Esophagus squamous epithelium (tissue), 5 donors: Measurements from ENCODE around the gene CMC2. TPM values are rescaled to one million over a fixed set of nuclear protein-coding genes. Genes with fewer than 3 reads are reported as not detected.

Experiments
- DNase-seq: peaks from one replicate; lab custom pipeline; 2025; lab: John Stamatoyannopoulos, UW
- H3K27ac ChIP-seq, 4 donors: fragments of 200-600 bp; sonication (generic); one replicate each; pipeline ENCODE4 v1.5.1; 2016 to 2019; ENCODE audit warnings: mild to moderate bottlenecking in 1 of 4
- H3K27me3 ChIP-seq, 4 donors: fragments of 200-600 bp; sonication (generic); 1 replicate in 3 of 4; 2 replicates in 1 of 4; pipeline versions ENCODE4 v1.5.1 to v1.6.0; 2017 to 2021; ENCODE audit warnings: antibody characterized with exemption in 1 of 4
- H3K36me3 ChIP-seq, 3 donors: fragments of 200-600 bp; sonication (generic); one replicate each; pipeline ENCODE4 v1.5.1; 2016 to 2019
- H3K4me1 ChIP-seq, 3 donors: fragments of 200-600 bp; sonication (generic); one replicate each; pipeline ENCODE4 v1.5.1; 2017 to 2019
- H3K4me3 ChIP-seq, 4 donors: fragments of 200-600 bp; sonication (generic); 1 replicate in 3 of 4; 2 replicates in 1 of 4; pipeline ENCODE4 v1.5.1; 2016 to 2019; ENCODE audit warnings: mild to moderate bottlenecking in 2 of 4, moderate library complexity in 1 of 4
- H3K9me3 ChIP-seq, 3 donors: fragments of 200-600 bp; sonication (generic); one replicate each; pipeline ENCODE4 v1.5.1; 2016 to 2019
- POLR2A ChIP-seq, 4 donors: fragments of 450-650 bp; IDR thresholded peaks; one replicate each; pipeline ENCODE4 v1.6.1; 2017; ENCODE audit warnings: antibody characterized with exemption in 4 of 4, mild to moderate bottlenecking in 4 of 4, moderate library complexity in 3 of 4
- WGBS, 2 donors: methylation state at CpG; one replicate each; pipeline ENCODE4 v1.1.5; 2018; 5-methylcytosine and 5-hydroxymethylcytosine counted together
- intact Hi-C: fragments of 100-400 bp; cut with DNase I; formaldehyde crosslinking; loops from one replicate; pipeline ENCODE4 v1.15.0; 2022
- total RNA-seq, 4 donors: library from RNA; depleted of rRNA; stranded (reverse); fragments of >200 nt; gene quantifications; one replicate each; pipeline ENCODE4 v1.1.0, GENCODE V29; 2016
- TF ChIP-seq, protein P1 (sequence below), 6 experiments: fragments of 450-650 bp in 4 of 6; fragments of 200-600 bp in 2 of 6; sonication (generic) in 2 of 6; IDR thresholded peaks; one replicate each; pipeline ENCODE4 v1.5.1; 2016 to 2019; ENCODE audit warnings: antibody characterized with exemption in 6 of 6, mild to moderate bottlenecking in 4 of 6, moderate library complexity in 4 of 6
- donor health status: DM: yes; HTN: yes; CAD: no.

The CMC2 gene
- total RNA-seq, 4 donors from 2014 or later: 7.4 to 41.2 (median 24.4) TPM

DNA sequence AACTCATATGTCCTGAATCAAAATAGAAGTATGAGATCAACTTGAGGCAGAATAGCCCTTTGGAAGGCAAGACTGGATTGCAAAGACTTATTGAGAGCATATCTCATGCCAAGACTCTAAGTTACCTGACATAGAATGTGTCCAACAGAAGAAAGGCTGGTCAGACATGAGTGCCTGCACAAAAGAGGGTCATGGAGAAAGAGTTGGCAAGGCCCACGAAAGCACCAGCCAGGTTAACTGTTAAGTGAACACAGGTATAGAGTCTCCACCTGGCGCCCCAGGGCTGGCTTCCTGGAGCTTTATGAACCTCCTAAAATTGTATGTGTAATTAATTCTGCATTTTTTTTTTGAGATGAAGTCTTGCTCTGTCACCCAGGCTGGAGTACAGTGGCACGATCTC, 71.0 kb downstream of the CMC2 start:
- Histone ChIP-seq H3K27ac (peak overlapping the region in 2 of 4 donors; percentile 12 to 39), H3K27me3 (peaks cover 0 to 27% (median 0%) of the 10 kb centered on the region in 4 donors), H3K9me3 (no peaks in the 10 kb centered on the region), H3K4me1 (peaks cover 16 to 57% (median 24%) of the 10 kb centered on the region in 3 donors), H3K36me3 (no peaks in the 10 kb centered on the region), H3K4me3 (no peak overlapping the region)
- WGBS, 2 donors: 69 to 76% methylated on average over 3 of the region's 3 CpGs
- intact Hi-C loops: no loop called here
- DNase-seq: no peak
- TF ChIP-seq, protein P1, sequence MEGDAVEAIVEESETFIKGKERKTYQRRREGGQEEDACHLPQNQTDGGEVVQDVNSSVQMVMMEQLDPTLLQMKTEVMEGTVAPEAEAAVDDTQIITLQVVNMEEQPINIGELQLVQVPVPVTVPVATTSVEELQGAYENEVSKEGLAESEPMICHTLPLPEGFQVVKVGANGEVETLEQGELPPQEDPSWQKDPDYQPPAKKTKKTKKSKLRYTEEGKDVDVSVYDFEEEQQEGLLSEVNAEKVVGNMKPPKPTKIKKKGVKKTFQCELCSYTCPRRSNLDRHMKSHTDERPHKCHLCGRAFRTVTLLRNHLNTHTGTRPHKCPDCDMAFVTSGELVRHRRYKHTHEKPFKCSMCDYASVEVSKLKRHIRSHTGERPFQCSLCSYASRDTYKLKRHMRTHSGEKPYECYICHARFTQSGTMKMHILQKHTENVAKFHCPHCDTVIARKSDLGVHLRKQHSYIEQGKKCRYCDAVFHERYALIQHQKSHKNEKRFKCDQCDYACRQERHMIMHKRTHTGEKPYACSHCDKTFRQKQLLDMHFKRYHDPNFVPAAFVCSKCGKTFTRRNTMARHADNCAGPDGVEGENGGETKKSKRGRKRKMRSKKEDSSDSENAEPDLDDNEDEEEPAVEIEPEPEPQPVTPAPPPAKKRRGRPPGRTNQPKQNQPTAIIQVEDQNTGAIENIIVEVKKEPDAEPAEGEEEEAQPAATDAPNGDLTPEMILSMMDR (IDR thresholded peaks at IDR 0.05): no peak
- TF ChIP-seq POLR2A (IDR thresholded peaks at IDR 0.05): no peak

DNA sequence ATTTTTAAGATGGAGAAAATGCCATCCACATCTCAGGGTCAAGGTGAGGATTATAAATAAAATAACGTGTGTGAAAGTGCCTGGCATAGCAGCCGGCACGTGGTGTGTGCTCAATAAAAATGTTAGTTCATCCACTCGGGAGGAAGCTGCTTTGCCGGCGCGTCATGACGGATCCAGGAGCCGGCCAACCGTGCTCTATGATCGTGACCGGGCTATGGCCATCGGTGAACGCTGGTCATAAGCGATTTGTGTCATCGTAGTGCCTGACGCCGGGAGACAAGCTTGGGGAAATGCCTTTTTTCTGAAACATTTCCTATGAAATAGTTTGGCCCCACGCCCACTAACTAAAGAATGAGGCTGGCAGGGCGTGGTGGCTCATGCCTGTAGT, 74.0 kb downstream of the CMC2 start:
- peak overlapping the region; percentile 22 to 83 (median 80) for H3K27ac ChIP-seq
- no peaks in the 10 kb centered on the region for H3K36me3 ChIP-seq
- WGBS, 2 donors: 17 to 19% methylated on average over 15 to 19 of the region's 20 CpGs
- peaks cover 16 to 44% (median 21%) of the 10 kb centered on the region in 3 donors for H3K4me1 ChIP-seq
- intact Hi-C loops: no loop called here
- H3K9me3 ChIP-seq: no peaks in the 10 kb centered on the region
- DNase-seq: no peak
- peaks cover 0 to 27% (median 0%) of the 10 kb centered on the region in 4 donors for H3K27me3 ChIP-seq
- peak overlapping the region; percentile 28 to 64 (median 50) for H3K4me3 ChIP-seq
- TF ChIP-seq, protein P1 (IDR thresholded peaks at IDR 0.05): no peak
- no peak for TF ChIP-seq POLR2A (IDR thresholded peaks at IDR 0.05)

DNA sequence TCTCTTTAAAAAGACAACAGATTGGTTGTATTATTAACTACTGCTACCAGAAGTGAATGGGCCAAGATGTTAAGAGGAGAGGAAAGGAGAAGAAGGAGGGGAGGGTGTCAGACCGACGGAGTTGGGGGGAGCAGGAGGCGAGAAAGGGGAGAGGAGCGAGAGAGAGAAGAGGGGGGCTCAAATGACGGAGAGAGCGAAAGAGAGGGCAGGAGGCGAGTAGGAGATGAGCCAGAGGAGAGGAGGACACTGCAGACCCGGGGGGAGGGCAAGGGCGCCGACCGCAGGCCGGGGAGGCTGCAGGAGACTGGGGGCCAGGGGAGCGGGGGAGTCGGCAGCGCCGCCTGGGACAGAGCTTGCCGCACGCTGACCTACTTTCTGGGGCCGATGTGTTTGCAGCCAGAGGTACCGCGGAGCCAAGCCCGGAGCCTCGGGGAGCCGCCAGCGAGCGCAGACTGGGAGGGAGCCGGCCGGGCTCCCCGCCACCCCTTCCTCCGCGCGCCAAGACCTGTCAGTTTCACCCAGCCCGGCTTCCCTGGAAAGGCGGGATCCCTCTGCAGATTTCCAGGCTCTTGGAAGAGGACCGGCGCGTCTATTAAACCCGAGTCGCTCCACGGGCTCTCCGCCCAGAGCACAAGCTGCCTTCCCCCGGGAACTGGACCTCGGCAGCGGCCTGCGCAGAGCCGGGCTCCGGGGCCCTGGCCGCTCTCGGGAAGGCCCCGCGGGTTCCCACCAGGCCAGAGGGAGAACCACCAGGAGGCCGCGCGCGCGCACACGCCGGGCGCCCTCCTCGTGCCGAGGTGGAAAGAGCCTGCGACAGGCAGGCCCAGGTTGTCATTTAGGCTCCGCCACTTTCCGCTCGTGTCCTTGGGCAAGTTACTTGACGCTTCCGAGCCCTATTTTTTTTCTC, 74.6 kb downstream of the CMC2 start:
- no peaks in the 10 kb centered on the region for H3K36me3 ChIP-seq
- WGBS, 2 donors: 1 to 2% methylated on average over 20 to 36 of the region's 67 CpGs
- peaks cover 15 to 37% (median 16%) of the 10 kb centered on the region in 3 donors for H3K4me1 ChIP-seq
- DNase-seq: no peak
- peaks cover 0 to 27% (median 0%) of the 10 kb centered on the region in 4 donors for H3K27me3 ChIP-seq
- H3K9me3 ChIP-seq: no peaks in the 10 kb centered on the region
- H3K27ac ChIP-seq: peak overlapping the region; percentile 69 to 83 (median 80)
- peak overlapping the region; percentile 28 to 64 (median 50) for H3K4me3 ChIP-seq
- intact Hi-C loops: no loop called here
- no peak for TF ChIP-seq POLR2A (IDR thresholded peaks at IDR 0.05)
- TF ChIP-seq, protein P1 (IDR thresholded peaks at IDR 0.05): no peak

DNA sequence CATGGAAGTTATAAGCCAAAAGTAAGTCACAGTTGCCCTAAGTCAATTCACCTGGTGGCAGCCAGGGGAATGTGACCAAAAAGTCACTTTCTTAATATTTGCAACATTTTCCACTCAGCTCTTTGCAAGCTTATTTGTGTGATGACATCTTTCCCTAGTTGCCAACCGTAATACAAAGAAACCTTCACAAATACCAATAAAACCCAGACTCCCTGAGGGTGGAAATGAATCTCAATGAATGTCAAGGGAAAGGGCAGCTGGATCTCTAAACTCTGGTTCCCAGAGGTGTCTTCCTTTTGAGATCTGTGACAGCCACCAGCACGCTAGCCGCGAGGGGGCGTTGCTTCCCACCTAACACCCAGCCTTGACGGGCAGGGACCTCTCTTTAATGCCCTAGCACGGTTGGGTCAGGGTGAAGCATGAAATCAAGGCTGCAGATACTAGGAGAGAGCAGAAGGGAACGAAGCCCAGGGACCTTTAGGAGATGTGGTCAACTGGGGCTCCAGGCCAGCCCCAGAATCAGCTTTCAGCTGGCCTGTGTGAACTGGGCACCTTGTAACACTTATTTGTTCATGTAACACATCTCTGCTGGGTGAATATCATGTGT, 82.2 kb downstream of the CMC2 start:
- Histone ChIP-seq H3K4me3 (no peak overlapping the region), H3K4me1 (no peaks in the 10 kb centered on the region), H3K36me3 (no peaks in the 10 kb centered on the region), H3K27me3 (no peaks in the 10 kb centered on the region), H3K9me3 (no peaks in the 10 kb centered on the region), H3K27ac (no peak overlapping the region)
- intact Hi-C loops: no loop called here
- DNase-seq: no peak
- TF ChIP-seq POLR2A (IDR thresholded peaks at IDR 0.05): no peak
- TF ChIP-seq, protein P1 (IDR thresholded peaks at IDR 0.05): peak in 5 of 6 experiments; percentile 30 to 57 (median 35)
- WGBS, 2 donors: 3 to 17% methylated on average over 5 of the region's 8 CpGs

DNA sequence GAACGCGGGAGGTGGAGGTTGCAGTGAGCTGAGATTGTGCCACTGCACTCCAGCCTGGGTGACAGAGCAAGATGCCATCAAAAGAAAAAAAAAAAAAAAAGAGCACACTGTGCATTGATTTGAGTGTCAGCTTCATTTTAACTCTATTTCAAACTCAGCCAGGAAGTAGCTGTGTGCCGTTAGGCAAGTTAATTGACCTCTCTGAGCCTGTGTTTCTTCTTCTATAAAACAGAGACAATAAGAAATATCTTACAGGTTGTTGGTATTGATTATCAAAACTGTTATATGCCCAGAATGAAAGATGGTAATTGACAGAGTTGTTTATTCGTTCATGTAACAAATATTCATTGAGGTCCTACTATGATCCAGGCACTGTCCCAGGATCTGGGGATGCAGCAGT, 83.3 kb downstream of the CMC2 start:
- WGBS, 2 donors: 93% methylated on average over 4 of the region's 4 CpGs
- no peak for DNase-seq

More for the DNA sequence above, 83.3 kb downstream of the CMC2 start:
- TF ChIP-seq, protein P1 (IDR thresholded peaks at IDR 0.05): no peak
- TF ChIP-seq POLR2A (IDR thresholded peaks at IDR 0.05): no peak
- Histone ChIP-seq H3K27me3 (no peaks in the 10 kb centered on the region), H3K27ac (no peak overlapping the region), H3K4me1 (no peaks in the 10 kb centered on the region), H3K4me3 (no peak overlapping the region), H3K36me3 (no peaks in the 10 kb centered on the region), H3K9me3 (no peaks in the 10 kb centered on the region)
- intact Hi-C loops: no loop called here
